Kidney epithelial cell (primary cell): ENCODE results near the gene KRTAP10-10. TPM values are rescaled to one million over a fixed set of nuclear protein-coding genes. Genes with fewer than 3 reads are reported as not detected.
"Not testable (repeated sequence)": the region's sequence is repeated elsewhere in the genome, so short reads cannot be mapped to it uniquely, and the experiment has no call there.

ENCODE experiments used
- DNase-seq: peaks from one replicate; pipeline ENCODE4 v3.0.0-alpha.2; 2010; ENCODE audit warnings: low read depth
- H3K27me3 ChIP-seq: 2 replicates; pipeline ENCODE4 v1.6.0; 2011; ENCODE audit warnings: low read length; ENCODE audit not compliant: control insufficient read depth, insufficient read depth
- H3K36me3 ChIP-seq: 2 replicates; pipeline ENCODE4 v1.5.1; 2011; ENCODE audit warnings: low read length; ENCODE audit not compliant: control insufficient read depth, insufficient read depth
- H3K4me3 ChIP-seq: 2 replicates; pipeline ENCODE4 v1.5.1; 2011; ENCODE audit warnings: low read depth, mild to moderate bottlenecking, control low read depth, low read length
- total RNA-seq: library from RNA; depleted of rRNA; stranded (reverse); fragments of >200 nt; gene quantifications from 2 replicates; pipeline ENCODE4 v1.2.3, GENCODE V29; 2015
- TF ChIP-seq, protein P1 (sequence below): IDR thresholded peaks from 2 replicates; pipeline ENCODE4 v1.5.1; 2011; ENCODE audit warnings: mild to moderate bottlenecking, moderate library complexity, low read length, control low read depth, inconsistent platforms; ENCODE audit not compliant: insufficient read depth, poor library complexity, severe bottlenecking

Gene KRTAP10-10
- total RNA-seq, 1 donor from 2014 or later = not detected

DNA sequence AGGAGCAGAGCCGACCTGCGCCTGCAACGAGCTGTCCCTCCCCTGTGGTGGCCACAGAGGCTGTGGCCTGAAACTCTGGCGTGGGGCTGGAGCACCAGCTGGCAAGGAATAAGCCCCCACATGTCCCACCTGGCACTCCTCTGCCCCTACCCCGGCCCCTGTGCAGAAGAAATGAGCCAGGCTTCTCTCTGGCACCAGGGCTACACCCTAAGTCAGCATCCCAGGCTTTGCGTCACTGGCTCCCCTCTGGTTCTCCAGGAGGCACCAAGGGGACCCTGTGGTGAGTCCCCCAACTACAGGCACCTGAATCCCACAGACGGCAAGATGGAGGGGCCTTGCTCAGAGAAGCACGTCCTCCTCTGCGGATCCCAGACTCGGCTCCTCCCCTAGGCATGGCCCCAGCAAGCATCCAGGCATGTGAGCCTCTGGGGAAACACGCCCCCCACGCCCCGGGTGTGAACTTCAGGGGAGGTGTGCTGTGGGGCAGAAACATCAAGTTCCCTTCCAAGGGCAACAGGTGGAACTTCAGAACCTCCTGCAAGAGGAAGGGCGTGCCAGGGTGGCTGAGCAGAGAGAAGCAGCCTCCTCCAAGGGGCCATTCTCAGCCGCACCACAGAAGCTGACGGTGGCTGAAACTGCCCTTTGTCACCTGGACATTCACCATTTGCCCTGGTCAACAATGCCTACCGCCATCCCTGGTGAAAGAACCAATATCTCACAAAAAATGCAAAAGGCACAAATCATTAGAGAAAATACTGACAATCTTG is 33.9 kb upstream of the KRTAP10-10 start:
- DNase-seq = no peak
- TF ChIP-seq, protein P1, sequence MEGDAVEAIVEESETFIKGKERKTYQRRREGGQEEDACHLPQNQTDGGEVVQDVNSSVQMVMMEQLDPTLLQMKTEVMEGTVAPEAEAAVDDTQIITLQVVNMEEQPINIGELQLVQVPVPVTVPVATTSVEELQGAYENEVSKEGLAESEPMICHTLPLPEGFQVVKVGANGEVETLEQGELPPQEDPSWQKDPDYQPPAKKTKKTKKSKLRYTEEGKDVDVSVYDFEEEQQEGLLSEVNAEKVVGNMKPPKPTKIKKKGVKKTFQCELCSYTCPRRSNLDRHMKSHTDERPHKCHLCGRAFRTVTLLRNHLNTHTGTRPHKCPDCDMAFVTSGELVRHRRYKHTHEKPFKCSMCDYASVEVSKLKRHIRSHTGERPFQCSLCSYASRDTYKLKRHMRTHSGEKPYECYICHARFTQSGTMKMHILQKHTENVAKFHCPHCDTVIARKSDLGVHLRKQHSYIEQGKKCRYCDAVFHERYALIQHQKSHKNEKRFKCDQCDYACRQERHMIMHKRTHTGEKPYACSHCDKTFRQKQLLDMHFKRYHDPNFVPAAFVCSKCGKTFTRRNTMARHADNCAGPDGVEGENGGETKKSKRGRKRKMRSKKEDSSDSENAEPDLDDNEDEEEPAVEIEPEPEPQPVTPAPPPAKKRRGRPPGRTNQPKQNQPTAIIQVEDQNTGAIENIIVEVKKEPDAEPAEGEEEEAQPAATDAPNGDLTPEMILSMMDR = no peak

DNA sequence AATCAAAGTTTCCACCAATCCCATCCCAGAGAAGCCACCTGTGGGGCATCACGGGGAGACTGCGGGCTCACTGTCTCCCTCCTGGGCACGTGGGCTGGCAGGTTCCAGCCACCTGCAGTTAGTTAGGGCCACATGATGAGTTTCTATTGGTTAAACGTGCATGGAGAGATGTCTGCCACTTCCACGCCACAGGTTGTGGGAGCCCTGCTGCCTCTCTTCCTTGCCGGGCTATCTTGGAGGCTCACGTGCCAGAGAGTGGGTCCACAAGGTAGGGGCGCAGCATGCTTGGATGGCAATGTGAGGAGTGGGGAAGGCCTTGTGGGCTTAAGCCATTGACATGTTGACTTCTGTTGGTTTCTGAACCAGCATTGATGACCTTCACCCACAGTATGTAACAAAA is 33.2 kb upstream of the KRTAP10-10 start:
- Histone ChIP-seq H3K36me3 (no peaks in the 10 kb centered on the region), H3K27me3 (no peaks in the 10 kb centered on the region), H3K4me3 (no peak overlapping the region)
- DNase-seq = no peak
- TF ChIP-seq, protein P1 = no peak

More for the DNA sequence above, 33.9 kb upstream of the KRTAP10-10 start:
- Histone ChIP-seq H3K27me3 (no peaks in the 10 kb centered on the region), H3K4me3 (no peak overlapping the region), H3K36me3 (no peaks in the 10 kb centered on the region)

DNA sequence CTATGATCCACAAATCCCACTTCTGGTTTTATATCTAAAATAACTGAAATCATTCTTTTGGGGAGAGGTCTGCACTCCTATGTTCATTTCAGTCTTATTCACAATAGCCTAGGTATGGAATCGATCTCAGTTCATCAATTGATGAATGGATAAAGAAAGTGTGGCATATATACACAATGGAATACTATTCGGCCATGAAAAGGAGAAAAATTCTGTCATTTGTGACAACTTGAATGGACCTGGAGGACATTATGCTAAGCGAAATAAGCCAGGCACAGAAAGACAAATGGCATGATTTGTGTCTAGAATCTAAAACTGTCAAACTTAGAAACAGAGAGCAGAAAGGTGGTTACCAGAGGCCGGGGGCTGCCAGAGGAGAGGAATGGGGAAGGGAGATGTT is 30.7 kb upstream of the KRTAP10-10 start:
- no peaks in the 10 kb centered on the region for H3K36me3 ChIP-seq
- no peaks in the 10 kb centered on the region for H3K27me3 ChIP-seq
- DNase-seq = no peak
- TF ChIP-seq, protein P1 = no peak
- H3K4me3 ChIP-seq = no peak overlapping the region

DNA sequence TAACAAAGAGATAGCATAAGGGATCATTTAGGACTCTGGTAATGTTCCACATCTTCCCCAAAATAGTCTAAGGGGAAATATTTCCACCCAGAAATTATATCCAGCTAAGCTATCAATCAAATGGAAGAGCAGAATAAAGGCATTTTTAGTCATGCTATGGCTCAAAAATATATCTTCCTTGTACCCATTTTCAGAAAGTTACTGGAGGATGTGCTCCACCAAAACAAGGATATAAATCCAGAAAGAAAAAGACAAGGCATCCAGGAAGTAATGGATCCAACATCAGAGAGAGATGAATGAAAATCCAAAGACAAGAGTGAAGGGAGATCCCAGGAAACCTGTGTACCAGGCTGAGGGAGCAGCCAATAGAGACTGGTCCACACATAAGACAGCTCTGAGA is 28.0 kb upstream of the KRTAP10-10 start:
- no peak overlapping the region for H3K4me3 ChIP-seq
- DNase-seq = no peak
- TF ChIP-seq, protein P1 = no peak
- no peaks in the 10 kb centered on the region for H3K36me3 ChIP-seq
- H3K27me3 ChIP-seq = no peaks in the 10 kb centered on the region

DNA sequence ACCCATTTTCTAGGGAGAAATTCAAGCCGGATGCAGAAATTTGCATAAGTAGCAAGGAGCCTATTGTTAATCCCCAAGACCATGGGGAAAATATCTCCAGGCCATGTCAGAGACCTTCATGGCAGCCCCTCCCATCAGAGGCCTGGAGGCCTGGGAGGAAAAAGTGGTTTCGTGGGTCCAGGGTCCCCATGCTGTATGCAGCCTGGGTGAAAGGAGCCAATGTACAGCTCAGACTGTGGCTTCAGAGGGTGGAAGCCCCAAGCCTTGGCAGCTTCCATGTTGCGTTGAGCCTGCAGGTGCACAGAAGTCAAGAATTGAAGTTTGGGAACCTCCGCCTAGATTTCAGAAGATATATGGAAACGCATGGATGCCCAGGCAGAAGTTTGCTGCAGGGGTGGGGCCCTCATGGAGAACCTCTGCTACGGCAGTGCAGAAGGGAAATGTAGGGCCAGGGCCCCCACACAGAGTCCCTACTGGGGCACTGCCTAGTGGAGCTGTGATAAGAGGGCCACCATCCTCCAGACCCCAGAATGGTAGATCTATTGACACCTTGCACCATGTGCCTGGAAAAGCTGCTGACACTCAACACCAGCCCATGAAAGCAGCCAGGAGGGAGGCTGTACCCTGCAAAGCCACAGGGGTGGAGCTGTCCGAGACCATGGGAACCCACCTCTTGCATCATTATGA is 26.9 kb upstream of the KRTAP10-10 start:
- not testable (repeated sequence) for H3K4me3 ChIP-seq, H3K36me3 ChIP-seq, H3K27me3 ChIP-seq, DNase-seq

DNA sequence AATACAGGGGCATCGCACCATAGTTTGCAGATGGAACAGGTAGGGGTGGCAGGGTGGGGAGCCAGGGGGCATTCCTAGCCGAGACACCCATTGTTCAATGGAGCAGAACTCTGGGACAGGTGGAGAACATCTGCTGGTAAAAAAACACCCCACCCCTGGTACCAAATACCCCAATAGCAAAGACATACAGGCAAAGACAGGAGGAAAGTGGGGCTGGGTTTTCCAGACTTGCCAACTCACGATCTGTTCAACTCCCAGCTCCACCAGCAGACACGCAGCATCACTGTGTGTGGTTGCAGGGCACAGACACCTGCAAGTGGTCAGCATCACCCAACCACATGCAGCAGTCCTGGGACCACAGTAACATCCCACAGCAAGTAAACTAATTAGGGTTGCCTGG is 25.6 kb upstream of the KRTAP10-10 start:
- Histone ChIP-seq H3K36me3 (no peaks in the 10 kb centered on the region), H3K4me3 (no peak overlapping the region), H3K27me3 (peaks cover 6% of the 10 kb centered on the region)
- TF ChIP-seq, protein P1 = no peak
- DNase-seq = no peak
